ENCODE results near the gene CATSPERD. TPM values are rescaled to one million over a fixed set of nuclear protein-coding genes. Genes with fewer than 3 reads are reported as not detected.

Gene CATSPERD
- total and polyA plus RNA-seq, 4 donors, result not detected

GRCh38 chr19:5821521-5822180, 101.2 kb downstream of the CATSPERD start:
- Histone ChIP-seq H3K4me3 (ENCODE audit: low read depth in 1 of 3, low read length in 3 of 3) (no peak overlapping the region), H3K27ac (ENCODE audit: low read depth in 1 of 2, low read length in 2 of 2) (no peak overlapping the region), H3K27me3 (ENCODE audit: control insufficient read depth in 4 of 4, insufficient read depth in 4 of 4, low read length in 3 of 4) (no peaks in the 10 kb centered on the region), H3K36me3 (ENCODE audit: control insufficient read depth in 4 of 4, insufficient read depth in 3 of 4, low read depth in 1 of 4, low read length in 3 of 4) (no peaks in the 10 kb centered on the region), H3K4me1 (ENCODE audit: control insufficient read depth in 4 of 4, insufficient read depth in 4 of 4, low read length in 3 of 4) (peaks cover 3 to 22% (median 11%) of the 10 kb centered on the region in 4 donors), H3K9ac (ENCODE audit: low read depth in 1 of 2, low read length in 2 of 2) (no peak overlapping the region), H3K9me3 (ENCODE audit: control insufficient read depth in 4 of 4, low read length in 3 of 4) (no peaks in the 10 kb centered on the region)
- WGBS, result 62% methylated on average over 8 of the region's 8 CpGs
- no peak for TF ChIP-seq JUND (IDR thresholded peaks at IDR 0.05)
- no peak for TF ChIP-seq MAX (IDR thresholded peaks at IDR 0.05)
- TF ChIP-seq ZBTB33 (IDR thresholded peaks at IDR 0.05), result no peak
- no peak for TF ChIP-seq TAF1 (conservative IDR thresholded peaks at IDR 0.05)
- no peak for TF ChIP-seq ATF3 (IDR thresholded peaks at IDR 0.05)
- TF ChIP-seq NR2F2 (IDR thresholded peaks at IDR 0.05), result no peak
- TF ChIP-seq FOXA1 (IDR thresholded peaks at IDR 0.05), result no peak
- TF ChIP-seq RAD21 (IDR thresholded peaks at IDR 0.05), result no peak
- no peak for TF ChIP-seq HNF4G (IDR thresholded peaks at IDR 0.05)
- no peak for TF ChIP-seq CTCF (IDR thresholded peaks at IDR 0.05; ENCODE audit: low read depth, low read length, missing input control)
- TF ChIP-seq HNF4A (conservative IDR thresholded peaks at IDR 0.05), result no peak
- no peak for TF ChIP-seq GABPA (IDR thresholded peaks at IDR 0.05 in 1 of 2, conservative IDR thresholded peaks at IDR 0.05 in 1 of 2)
- TF ChIP-seq SP1 (IDR thresholded peaks at IDR 0.05), result no peak
- no peak for TF ChIP-seq FOXA2 (IDR thresholded peaks at IDR 0.05)
- no peak for TF ChIP-seq REST (IDR thresholded peaks at IDR 0.05)
- no peak for DNase-seq (ENCODE audit: low spot score)

All from liver (tissue), 9 donors.